Skeletal muscle satellite cell (primary cell): ENCODE results near the gene OR2T12.
"Not testable (repeated sequence)": the region's sequence is repeated elsewhere in the genome, so short reads cannot be mapped to it uniquely, and the experiment has no call there.

Experiments
- H3K27me3 ChIP-seq: 2 replicates; pipeline ENCODE4 v1.7.0; 2013; ENCODE audit warnings: low read length; ENCODE audit not compliant: control insufficient read depth, insufficient read depth
- H3K36me3 ChIP-seq: 2 replicates; pipeline ENCODE4 v1.7.0; 2013; ENCODE audit warnings: mild to moderate bottlenecking, control low read depth, low read length; ENCODE audit not compliant: insufficient read depth
- H3K4me1 ChIP-seq: 2 replicates; pipeline ENCODE4 v1.7.0; 2013; ENCODE audit warnings: low read length; ENCODE audit not compliant: control insufficient read depth, insufficient read depth
- H3K4me2 ChIP-seq: 2 replicates; pipeline ENCODE4 v1.7.0; 2013; ENCODE audit warnings: mild to moderate bottlenecking, low read length
- H3K4me3 ChIP-seq: 2 replicates; pipeline ENCODE4 v1.7.0; 2013; ENCODE audit warnings: low read length
- H3K9ac ChIP-seq: 2 replicates; pipeline ENCODE4 v1.7.0; 2013; ENCODE audit warnings: mild to moderate bottlenecking, low read depth, low read length, moderate library complexity
- H3K9me3 ChIP-seq: replicated peaks from 2 replicates; pipeline ENCODE4 v1.7.0; 2013; ENCODE audit warnings: mild to moderate bottlenecking, control low read depth, low read length

OR2T12 gene

GRCh38 chr1:248259309-248259708, 43.9 kb downstream of the OR2T12 start:
- not testable (repeated sequence) for H3K9me3 ChIP-seq, H3K4me2 ChIP-seq, H3K27me3 ChIP-seq, H3K36me3 ChIP-seq, H3K4me1 ChIP-seq, H3K4me3 ChIP-seq, H3K9ac ChIP-seq

GRCh38 chr1:248243204-248243603, 60.0 kb downstream of the OR2T12 start:
- Histone ChIP-seq H3K4me1 (no peaks in the 10 kb centered on the region), H3K4me3 (no peak overlapping the region), H3K9ac (no peak overlapping the region), H3K9me3 (no peaks in the 10 kb centered on the region), H3K4me2 (no peak overlapping the region), H3K36me3 (no peaks in the 10 kb centered on the region), H3K27me3 (no peaks in the 10 kb centered on the region)
